Lower leg skin (tissue), 4 donors: Measurements from ENCODE around the gene CD200. TPM values are rescaled to one million over a fixed set of nuclear protein-coding genes. Genes with fewer than 3 reads are reported as not detected.

Source experiments
- DNase-seq, 2 donors: peaks; one replicate each; pipeline ENCODE4 v3.0.0-alpha.2; 2019; ENCODE audit warnings: low spot score in 2 of 2
- H3K4me3 ChIP-seq: fragments of 200-600 bp; sonication (generic); 2 replicates; pipeline ENCODE4 v1.5.1; 2017; ENCODE audit warnings: mild to moderate bottlenecking, low read depth; ENCODE audit not compliant: poor library complexity, severe bottlenecking
- CTCF ChIP-seq, 3 donors: fragments of 450-650 bp; IDR thresholded peaks; one replicate each; pipeline ENCODE4 v1.5.1; 2016; ENCODE audit warnings: antibody characterized with exemption in 3 of 3, mild to moderate bottlenecking in 3 of 3, moderate library complexity in 2 of 3
- POLR2A ChIP-seq, 2 donors: fragments of 450-650 bp; IDR thresholded peaks; one replicate each; pipeline ENCODE4 v1.6.1; 2016 to 2017; ENCODE audit warnings: antibody characterized with exemption in 2 of 2, mild to moderate bottlenecking in 1 of 2, moderate library complexity in 1 of 2
- WGBS, 2 donors: methylation state at CpG; one replicate each; pipeline ENCODE4 v1.1.5; 2018; 5-methylcytosine and 5-hydroxymethylcytosine counted together
- intact Hi-C: fragments of 100-400 bp; cut with DNase I; formaldehyde crosslinking; loops from one replicate; pipeline ENCODE4 v1.15.0; 2023; ENCODE audit warnings: low total_unique reads
- total RNA-seq, 4 donors: library from RNA; depleted of rRNA; stranded (reverse); fragments of >200 nt; gene quantifications; one replicate each; pipeline ENCODE4 v1.1.0, GENCODE V29; 2016

CD200 gene
- total RNA-seq, 4 donors from 2014 or later, result 2.7 to 8.2 (median 5.6) TPM

- TF ChIP-seq CTCF (IDR thresholded peaks at IDR 0.05), result no peak
- no peak for TF ChIP-seq POLR2A (IDR thresholded peaks at IDR 0.05)
- DNase-seq, result no peak
- intact Hi-C loops, result loop anchor here (10.0 kb wide), 1 partner anchor 185 kb away; no protein-coding TSS in a partner anchor
- 91 to 92% methylated on average over 2 of the region's 2 CpGs for WGBS, 2 donors
- no peak overlapping the region for H3K4me3 ChIP-seq
Observed at GRCh38 chr3:112339609-112340008, 6.7 kb downstream of the CD200 start.

- intact Hi-C loops, result no loop called here
- no peak for DNase-seq
- no peak overlapping the region for H3K4me3 ChIP-seq
- TF ChIP-seq POLR2A (IDR thresholded peaks at IDR 0.05), result no peak
- no peak for TF ChIP-seq CTCF (IDR thresholded peaks at IDR 0.05)
- 86 to 93% methylated on average over 2 of the region's 2 CpGs for WGBS, 2 donors
Observed at GRCh38 chr3:112341386-112341785, 8.4 kb downstream of the CD200 start.

GRCh38 chr3:112345681-112346080, 12.7 kb downstream of the CD200 start:
- intact Hi-C loops, result no loop called here
- 69 to 86% methylated on average over 2 of the region's 2 CpGs for WGBS, 2 donors
- TF ChIP-seq CTCF (IDR thresholded peaks at IDR 0.05) (no peak), POLR2A (IDR thresholded peaks at IDR 0.05) (no peak)
- DNase-seq, result no peak
- H3K4me3 ChIP-seq, result no peak overlapping the region

GRCh38 chr3:112346491-112347122, 13.7 kb downstream of the CD200 start:
- intact Hi-C loops, result no loop called here
- H3K4me3 ChIP-seq, result no peak overlapping the region
- DNase-seq, result no peak
- 52 to 58% methylated on average over 3 of the region's 3 CpGs for WGBS, 2 donors
- no peak for TF ChIP-seq POLR2A (IDR thresholded peaks at IDR 0.05)
- no peak for TF ChIP-seq CTCF (IDR thresholded peaks at IDR 0.05)

- intact Hi-C loops, result no loop called here
- TF ChIP-seq CTCF (IDR thresholded peaks at IDR 0.05), result no peak
- no peak for TF ChIP-seq POLR2A (IDR thresholded peaks at IDR 0.05)
- no peak overlapping the region for H3K4me3 ChIP-seq
- 88 to 97% methylated on average over 1 of the region's 1 CpG for WGBS, 2 donors
- DNase-seq, result no peak
Observed at GRCh38 chr3:112348943-112349342, 16.0 kb downstream of the CD200 start.

- DNase-seq, result no peak
- H3K4me3 ChIP-seq, result no peak overlapping the region
- intact Hi-C loops, result no loop called here
- 84 to 92% methylated on average over 6 of the region's 6 CpGs for WGBS, 2 donors
- TF ChIP-seq POLR2A (IDR thresholded peaks at IDR 0.05) (no peak), CTCF (IDR thresholded peaks at IDR 0.05) (no peak)
Observed at GRCh38 chr3:112349557-112349956, 16.6 kb downstream of the CD200 start.
